Fibroblast of the conjunctiva (primary cell): Measurements from ENCODE around the gene LRRC61.
A peak's percentile ranks its signal among the peaks of the same experiment; 100 is the strongest.

Experiments
- DNase-seq: peaks from one replicate; pipeline ENCODE4 v3.0.0-alpha.2; 2010; ENCODE audit warnings: low read depth

LRRC61 gene

DNA sequence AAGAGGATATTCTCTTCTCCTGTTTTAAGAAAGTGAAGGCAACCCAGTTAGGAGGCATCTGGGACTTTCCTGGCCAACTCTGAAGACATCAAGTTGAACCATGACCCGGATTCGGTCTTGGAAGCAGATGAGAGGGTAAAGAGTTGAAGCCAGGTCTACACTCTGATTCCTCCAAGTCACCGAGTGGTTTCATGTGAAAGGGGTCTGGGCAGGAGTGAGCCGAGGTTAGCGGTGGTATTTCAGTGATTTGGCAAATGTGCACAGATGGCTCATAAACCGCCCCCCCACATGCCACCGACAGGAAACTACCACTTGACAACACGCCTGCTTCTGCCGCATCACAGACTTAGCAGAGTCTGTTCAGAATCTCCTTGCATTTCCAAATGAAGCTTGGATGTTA, 34.1 kb downstream of the LRRC61 start:
- no peak for DNase-seq

DNA sequence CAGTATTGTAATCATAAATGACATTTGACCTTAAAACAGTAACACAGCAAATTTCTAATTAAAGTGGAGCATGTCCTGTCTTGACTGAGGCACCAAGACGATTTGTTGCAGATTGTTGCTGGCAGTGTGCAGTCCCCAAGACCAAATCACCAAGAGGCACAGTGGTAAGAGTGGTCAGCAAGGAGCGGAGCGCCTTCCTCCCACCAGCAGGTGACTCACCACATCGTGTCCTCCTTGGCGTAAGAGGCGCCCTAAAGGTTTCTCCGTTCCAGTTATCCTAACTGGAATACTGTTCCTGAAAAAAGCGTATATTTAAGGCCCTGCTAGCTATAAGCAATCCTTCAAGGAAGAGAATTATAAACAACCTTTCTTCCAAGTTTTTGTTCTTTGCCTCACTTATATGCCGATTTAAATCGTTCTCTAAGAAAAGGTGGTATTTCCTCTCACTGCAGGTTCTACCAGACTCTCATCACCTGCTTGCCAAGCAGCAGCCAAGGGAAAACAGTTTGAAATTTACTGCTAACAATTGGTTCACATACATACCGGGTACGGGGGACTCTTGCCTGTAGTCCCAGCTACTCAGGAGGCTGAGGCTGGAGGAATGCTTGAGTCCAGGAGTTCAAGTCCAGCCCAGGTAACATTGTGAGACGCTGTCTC, 34.7 kb downstream of the LRRC61 start:
- DNase-seq = no peak

DNA sequence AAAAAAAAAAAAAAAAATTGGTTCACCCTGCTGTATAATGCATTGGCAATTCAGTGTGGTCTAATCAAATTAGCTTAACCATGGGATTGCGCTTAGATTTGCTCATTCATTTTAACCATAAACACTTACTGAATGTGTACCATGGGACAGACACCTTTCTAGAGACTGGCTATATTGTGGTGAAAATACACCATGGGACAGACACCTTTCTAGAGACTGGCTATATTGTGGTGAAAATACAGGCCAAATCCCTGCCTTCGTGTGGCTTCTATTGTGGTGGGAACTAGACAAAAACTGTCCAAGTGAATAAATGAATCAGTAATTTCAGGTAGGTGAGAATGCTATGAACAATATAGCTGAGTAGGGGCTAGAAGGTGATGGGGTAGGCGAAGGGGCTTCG, 35.3 kb downstream of the LRRC61 start:
- no peak for DNase-seq

DNA sequence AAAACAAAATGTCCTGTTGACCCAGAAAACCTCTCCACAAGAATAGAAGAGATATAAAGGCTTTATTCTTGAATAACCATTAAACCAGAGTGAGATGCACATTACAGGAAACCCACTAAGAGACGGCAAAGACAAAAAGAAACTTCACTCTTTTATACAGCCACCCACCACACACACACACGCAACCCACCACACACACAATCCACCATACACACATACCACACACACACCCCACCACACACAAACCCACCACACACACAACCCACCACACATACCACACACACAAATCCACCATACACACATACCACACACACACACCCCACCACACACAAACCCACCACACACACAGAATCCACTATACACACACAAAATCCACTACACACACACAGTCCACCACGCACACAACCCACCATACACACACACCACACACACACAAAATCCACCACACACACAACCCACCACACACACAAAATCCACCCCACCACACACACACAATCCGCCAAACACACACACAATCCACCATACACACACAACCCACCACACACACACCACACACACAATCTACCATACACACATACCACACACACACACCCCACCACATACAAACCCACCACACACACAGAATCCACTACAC, 36.0 kb downstream of the LRRC61 start:
- DNase-seq = no peak

DNA sequence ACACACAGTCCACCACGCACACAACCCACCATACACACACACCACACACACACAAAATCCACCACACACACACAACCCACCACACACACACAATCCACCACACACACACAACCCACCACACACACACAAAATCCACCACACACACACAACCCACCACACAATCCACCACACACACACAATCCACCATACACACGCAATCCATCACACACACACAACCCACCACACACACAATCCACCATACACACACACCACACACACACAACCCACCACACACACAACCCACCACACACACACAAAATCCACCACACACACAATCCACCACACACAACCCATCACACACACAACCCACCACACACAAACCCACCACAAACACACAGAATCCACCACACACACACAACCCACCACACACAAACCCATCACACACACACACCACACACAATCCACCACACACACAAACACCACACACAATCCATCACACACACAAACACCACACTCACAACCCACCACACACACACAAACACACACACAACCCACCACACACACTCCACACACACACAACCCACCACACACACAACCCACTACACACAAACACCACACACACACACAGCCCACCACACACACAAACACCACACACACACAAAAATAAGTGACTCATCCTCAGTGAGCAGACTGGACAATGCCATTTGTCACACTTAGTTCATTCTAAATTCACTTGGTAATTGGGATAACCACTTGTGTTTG, 36.6 kb downstream of the LRRC61 start:
- no peak for DNase-seq

DNA sequence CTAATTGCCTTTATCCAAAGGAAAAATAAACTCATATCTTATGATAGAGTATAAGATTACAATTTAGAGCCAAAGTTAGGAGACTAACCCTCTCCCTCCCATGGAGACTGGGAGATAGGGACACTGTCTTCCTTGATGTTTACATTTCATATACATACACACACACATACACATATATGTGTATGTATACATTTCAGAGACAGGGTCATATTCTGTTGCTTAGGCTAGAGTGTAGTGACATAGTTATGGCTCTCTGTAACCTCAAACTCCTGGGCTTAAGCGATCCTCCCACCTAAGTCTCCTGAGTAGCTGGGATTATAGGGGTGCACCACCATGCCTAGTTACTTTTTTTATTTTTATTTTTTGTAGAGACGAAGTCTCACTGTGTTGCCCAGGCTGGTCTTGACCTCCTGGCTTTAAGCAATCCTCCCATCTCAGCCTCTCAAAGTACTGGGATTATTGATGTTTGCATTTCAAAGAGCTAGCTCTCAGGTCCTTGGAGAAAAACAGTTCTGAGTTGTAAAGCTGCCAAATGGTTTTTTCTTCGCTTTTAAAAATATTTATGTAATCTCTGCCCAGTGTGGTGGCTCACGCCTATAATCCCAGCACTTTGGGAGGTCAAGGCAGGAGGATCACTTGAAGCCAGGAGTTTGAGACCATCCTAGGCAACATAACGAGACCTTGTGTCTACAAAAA, 37.4 kb downstream of the LRRC61 start:
- DNase-seq = no peak

DNA sequence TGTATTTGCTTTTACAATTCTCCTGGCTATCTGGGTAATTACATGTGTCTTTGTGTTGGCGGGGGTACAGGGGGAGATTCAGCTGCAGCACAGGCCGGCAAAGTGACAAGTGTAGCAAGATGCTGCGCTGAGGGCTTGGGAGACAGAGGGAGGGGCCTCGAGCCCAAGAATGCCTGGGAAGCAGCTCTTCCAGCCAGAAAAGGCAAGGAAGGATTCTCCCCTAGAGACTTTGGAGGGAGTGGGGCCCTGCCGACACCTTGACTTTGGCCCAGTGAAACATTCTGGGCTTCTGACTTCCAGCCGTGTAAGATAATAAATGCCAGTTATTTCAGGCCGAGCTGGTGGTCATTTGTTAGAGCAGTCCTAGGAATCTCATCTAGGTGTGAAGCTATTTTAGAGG, 38.2 kb downstream of the LRRC61 start:
- no peak for DNase-seq

DNA sequence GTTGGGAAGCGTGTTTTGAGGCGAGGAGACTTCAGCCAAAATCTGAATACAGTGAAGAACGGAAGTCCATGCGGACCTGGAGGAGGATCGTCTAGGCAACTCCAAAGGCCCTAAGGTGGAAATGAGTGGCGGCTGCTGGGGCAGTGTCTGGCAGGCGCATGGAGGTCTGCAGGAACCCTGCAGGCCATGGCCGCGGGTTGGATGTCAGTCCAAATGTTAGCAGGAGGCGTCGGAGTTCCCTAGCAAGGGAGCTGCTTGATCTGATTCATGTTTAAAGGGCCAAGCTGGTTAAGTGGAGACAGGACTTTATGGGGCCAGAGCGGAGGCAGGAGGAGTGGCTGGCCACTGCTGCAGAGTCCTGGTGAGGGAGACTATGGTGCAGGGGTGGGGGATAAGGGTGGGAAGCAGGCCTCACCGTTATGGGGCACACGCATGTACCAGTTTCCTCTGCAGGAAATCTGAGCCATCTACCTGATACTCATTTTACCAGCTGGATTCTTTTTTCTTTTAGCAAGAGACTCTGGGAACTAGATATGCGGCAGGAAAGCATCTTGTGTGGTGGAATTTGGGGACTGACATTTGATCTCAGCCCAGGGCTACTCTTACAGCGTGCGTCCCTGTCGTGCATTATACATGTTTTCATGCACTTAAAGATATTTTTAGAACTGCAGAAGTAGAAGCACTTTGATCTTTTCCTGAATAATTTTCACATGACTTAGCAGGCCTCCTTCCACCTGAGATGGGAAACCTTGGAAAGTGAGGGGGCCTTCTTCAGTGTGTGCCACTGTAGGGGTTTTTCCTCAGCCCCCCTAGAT, 38.9 kb downstream of the LRRC61 start:
- no peak for DNase-seq

DNA sequence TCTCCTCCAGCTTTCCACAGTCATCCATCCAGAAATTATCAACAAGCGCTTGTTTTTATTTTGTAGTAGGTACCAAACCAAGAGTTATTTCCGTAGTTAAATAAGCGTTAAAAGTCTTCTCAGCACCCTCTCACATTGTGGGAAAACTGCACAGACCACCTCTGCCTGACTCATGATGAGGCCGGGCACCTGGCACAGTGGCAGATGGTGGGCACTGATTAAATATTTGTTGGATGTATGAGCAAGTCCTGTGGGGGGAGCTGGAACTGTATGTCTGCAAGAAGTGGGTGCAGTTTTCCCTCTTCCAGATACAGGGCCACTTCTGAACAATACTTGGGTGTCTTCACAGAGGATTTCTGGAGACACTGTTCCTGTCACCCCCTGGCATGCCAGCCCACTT, 40.2 kb downstream of the LRRC61 start:
- no peak for DNase-seq

DNA sequence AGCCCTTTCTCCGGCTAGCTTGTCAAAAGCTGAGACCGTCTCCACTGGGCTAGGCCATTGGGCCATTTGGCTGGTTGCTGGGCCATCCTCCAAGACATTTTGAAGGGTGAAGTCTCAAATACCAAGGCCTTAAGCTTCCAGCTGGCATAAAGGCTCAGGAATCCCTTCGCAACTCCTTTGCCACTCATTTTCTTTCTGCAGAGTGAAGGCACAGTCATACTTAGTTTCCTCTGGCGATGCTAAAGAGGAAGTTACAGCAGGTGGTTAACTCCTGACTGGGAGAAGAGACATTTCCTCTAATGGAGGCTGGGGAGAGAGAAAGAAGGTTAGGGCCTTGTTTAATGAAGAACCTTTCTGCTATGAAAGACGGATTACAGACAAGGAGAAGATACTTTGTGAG, 40.7 kb downstream of the LRRC61 start:
- no peak for DNase-seq

DNA sequence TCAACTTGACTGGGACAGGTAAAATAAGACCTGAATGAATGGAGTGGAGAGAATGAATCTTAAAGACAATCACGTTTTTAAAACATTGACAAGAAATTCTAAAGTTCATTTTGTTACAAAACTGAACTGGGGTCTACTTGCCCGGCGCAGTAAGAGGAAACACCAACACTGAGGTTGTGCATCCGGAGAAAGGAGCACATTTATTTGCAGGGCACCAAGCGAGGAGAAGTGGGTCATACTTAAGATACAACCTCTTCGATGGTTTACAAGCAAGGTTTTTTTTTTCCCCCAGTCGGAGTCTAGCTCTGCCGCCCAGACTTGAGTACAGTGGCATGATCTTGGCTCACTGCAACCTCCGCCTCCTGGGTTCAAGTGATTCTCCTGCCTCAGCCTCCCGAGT, 42.0 kb downstream of the LRRC61 start:
- no peak for DNase-seq

DNA sequence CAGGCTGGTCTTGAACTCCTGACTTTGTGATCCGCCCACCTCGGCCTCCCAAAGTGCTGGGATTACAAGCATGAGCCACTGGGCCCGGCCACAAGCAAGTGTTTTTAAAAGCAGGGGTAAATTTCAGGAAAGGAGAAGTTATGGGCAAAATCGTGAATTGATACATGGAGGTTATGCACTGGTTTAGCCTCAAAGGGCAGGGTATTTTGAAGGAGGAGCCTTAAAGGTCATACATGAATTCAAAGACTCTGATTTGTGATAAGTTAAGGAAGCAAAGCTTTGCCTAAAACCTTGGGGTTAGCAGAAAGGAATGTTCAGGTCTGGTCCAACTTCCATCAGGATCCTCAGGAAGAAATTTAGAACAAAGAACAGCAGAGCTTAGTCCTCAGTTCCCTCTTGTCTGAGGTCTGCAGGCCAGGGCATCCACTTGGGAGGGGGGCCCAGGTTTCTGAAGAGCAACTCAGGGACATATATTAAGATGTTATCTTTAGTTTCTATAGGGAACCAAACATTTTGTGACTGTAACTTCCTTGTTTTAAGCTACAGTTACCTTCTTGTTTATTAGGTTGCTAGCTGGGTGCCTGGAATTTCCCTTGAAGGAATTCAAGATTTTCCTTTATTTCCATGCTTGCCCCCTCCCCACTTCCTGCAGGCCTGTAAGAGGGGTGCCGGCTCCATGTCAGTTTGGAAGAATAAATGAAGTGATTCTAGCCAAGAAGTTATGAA, 42.7 kb downstream of the LRRC61 start:
- no peak for DNase-seq

DNA sequence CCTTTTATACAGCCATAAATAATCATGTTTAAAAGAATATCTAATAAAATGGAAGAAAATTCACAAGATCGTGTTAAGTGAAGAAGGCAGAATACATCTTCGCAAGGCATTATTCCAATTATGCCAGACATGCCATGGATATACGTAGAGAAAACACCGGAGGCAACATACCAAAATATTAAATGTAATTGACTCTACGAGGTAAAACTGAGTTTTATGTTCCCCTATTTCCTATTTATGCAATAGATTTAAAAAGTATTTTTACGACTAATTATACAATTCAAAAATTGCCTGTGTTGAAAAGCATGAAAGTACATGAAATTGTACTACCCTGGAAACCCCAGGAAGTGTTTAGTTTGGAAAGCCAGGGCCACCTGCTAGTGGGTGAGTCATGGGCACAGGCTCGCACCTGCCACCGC, 44.5 kb downstream of the LRRC61 start:
- no peak for DNase-seq

DNA sequence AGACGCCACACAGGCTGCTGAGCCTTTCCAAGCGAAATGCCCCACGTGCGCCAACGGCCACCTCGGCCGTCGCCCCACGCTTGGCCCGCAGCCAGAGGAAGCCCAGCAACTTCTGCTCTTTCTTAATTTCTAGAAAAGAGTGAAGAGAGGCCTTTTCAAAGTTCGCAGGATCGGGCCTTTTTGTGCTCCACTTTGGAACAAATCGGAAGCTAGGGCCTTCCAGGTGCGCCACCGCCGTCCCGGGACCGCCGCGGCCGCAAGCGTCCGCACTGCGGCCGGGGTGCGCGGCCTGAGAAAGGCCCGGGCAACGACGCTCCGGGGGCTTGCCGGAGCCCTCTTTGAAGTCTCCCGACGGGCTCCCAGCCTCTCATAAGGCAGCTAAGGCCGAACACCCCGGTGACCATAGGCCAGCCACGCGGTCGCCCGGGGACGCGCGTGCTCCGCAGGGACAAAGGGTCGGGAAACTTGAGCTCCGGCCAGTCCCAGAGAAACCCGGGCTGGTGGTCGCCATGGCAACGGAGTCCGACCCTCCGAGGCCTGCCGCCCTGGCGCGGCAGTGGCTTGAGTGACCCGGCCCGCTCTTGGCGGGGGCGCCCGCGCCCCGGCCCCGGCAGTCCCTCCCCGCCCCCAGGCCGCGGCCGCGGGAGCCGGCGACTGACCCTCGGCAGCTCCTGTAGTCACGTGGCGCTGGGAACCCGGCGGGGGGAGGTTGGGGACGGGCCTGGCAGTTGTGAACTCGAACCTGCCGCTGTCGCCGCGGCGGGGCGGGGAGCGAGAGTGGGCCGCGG, 45.1 kb downstream of the LRRC61 start, which contains the start of gene REPIN1:
Gene REPIN1 (plus strand): TSS at position 727 of the 788 bp plus-strand sequence. CDS start 890 bp downstream, outside the sequence.
- peak; percentile 55 for DNase-seq

DNA sequence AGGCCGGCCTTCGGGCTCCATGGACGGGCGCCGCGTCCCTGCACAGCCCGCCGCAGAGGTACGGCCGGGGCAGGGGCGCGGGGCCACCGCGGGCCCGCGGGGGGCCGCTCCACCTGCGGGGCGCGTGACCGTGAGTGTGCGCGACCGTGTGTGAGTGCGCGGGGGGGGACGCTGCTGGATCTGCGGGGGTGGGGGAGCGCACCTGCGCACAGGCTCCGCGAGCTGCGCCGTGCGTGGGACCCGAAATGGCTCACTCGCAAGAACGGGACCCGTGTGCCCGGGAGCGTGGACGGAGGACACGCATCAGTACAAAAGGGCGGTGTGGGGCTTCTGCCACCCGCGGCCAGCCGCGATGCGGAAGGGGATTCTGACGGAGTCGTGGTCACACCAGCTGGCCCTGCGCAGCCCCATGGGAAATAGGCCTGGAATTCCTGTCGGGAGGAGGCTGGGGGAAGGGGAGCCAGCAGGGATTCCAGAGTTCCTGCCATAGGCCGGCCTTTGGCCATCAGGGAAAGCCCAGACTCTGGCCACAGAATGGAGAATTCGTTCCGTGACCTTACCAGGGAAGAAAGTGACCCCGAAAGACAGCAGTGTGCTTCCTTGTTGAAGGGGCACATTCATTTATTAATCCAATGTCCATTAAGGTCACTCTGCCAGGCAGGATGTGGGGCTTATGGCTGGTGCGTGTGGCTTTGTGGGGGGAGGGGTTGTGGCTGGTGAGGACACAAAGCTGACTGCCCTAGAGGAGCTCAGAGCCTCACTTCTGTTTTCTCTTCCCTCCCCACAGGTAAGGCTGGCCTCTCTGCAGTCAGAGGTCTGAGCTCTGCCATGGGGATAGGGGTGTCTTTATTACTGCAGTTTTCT, 46.0 kb downstream of the LRRC61 start:
- DNase-seq = no peak

DNA sequence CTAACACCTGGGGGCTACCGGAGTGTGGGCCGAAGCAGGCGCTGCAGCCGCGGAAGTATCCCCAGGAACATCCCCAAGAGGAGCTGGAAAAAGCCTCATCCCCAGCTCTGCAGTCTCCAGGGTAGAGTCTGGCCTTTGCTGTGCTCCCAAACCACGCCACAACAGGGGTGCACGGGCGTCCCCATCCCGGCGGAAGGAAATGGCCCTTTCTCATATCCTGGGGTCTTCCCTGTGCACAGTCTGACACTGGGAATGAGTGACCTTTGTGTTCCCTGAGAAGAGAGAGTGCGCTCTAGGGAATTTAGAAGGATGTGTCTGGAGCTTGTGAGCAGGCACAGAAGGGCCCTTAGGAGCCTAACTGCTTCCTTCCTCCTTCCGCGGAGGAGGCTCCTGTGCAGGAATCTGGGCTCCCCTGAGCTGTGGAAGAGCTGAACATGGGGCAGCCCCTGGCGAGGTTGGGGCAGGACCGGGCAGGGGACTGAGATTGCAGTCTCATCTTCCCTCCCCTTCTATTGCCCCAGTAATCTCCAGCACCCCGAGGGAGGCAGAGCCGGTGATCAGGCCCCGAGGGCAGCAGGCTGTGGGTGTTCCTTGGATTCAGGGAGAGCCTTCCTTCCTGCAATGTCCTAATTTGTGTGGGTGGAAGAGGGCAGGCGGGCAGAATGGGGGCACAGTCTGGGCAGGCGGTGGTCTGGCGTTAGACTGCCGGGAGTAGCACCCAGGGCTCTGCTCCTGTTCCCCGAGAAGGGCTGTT, 46.8 kb downstream of the LRRC61 start:
- DNase-seq = no peak

DNA sequence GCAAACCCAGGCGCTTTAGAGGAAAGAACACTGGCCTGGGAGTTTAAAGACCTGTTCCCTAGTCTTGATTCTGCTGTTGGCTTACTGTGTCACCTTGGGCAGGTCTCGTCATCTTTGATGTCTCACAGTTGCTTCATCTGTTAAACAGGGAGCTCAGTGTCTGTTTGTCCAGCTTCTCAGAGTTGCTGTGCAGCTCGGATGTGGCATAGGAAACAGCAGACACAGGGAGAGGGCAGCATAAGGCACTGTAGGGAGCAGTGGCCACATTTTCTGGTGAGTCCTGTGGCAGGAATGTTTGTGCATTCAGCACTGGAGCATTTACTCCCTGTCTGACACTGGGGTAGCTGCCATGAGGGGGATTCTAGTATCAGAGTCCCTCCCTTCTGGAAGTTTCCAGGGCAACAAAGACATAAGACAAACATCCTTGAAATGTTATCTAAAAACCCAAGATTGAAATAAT, 47.5 kb downstream of the LRRC61 start:
- no peak for DNase-seq
